Adrenal gland (tissue), 12 donors: Measurements from ENCODE around the gene RAPGEF4. TPM values are rescaled to one million over a fixed set of nuclear protein-coding genes. Genes with fewer than 3 reads are reported as not detected.

Experiments
- DNase-seq, 7 donors: peaks; one replicate each; pipeline ENCODE4 v3.0.0-alpha.2; 2019 to 2020
- H3K27ac ChIP-seq, 5 donors: fragments of 200-600 bp; sonication (generic) in 4 of 5; 1 replicate in 3 of 5; 2 replicates in 2 of 5; pipeline versions ENCODE4 v1.5.1 to v1.8.0; 2016 to 2020; ENCODE audit warnings: mild to moderate bottlenecking in 1 of 5
- H3K27me3 ChIP-seq: fragments of 200-600 bp; 2 replicates; pipeline ENCODE4 v1.8.0; 2021
- H3K36me3 ChIP-seq, 2 donors: fragments of 200-600 bp; replicated peaks in 1 of 2; 1 replicate in 1 of 2; 2 replicates in 1 of 2; pipeline versions ENCODE4 v1.5.1 to v1.8.0; 2018 to 2022
- H3K4me1 ChIP-seq, 2 donors: fragments of 200-600 bp; replicated peaks in 1 of 2; 1 replicate in 1 of 2; 2 replicates in 1 of 2; pipeline versions ENCODE4 v1.5.1 to v1.8.0; 2018 to 2021
- H3K4me3 ChIP-seq, 4 donors: fragments of 200-600 bp; sonication (generic) in 3 of 4; one replicate each; pipeline ENCODE4 v1.5.1; 2016 to 2018
- H3K9me3 ChIP-seq, 3 donors: fragments of 200-600 bp; sonication (generic) in 1 of 3; replicated peaks in 1 of 3; 1 replicate in 2 of 3; 2 replicates in 1 of 3; pipeline versions ENCODE4 v1.5.1 to v1.8.0; 2016 to 2021
- CTCF ChIP-seq, 6 experiments: fragments of 450-650 bp in 4 of 6; fragments of 200-600 bp in 2 of 6; sonication (generic) in 1 of 6; IDR thresholded peaks; 1 replicate in 5 of 6; 2 replicates in 1 of 6; pipeline versions ENCODE4 v1.5.1 to v1.8.0; 2016 to 2021; ENCODE audit warnings: antibody characterized with exemption in 6 of 6, mild to moderate bottlenecking in 2 of 6, moderate library complexity in 1 of 6
- POLR2A ChIP-seq, 2 donors: fragments of 450-650 bp; IDR thresholded peaks; one replicate each; pipeline ENCODE4 v1.6.1; 2017; ENCODE audit warnings: antibody characterized with exemption in 2 of 2, mild to moderate bottlenecking in 2 of 2, moderate library complexity in 1 of 2
- WGBS, 4 donors: extraction: QIAGEN DNeasy Blood & Tissue Kit in 2 of 4; methylation state at CpG; one replicate each; pipeline versions ENCODE4 v1.1.5 to v1.1.7; 2013 to 2017; 5-methylcytosine and 5-hydroxymethylcytosine counted together
- intact Hi-C, 2 donors: fragments of 100-400 bp; cut with DNase I; formaldehyde crosslinking; loops; one replicate each; pipeline versions ENCODE4 v1.14.1 to v1.15.0; 2022 to 2023
- polyA plus RNA-seq, 3 donors: library from polyadenylated mRNA; stranded (reverse); fragments of 200-250 nt in 2 of 3; fragments of 350-450 nt in 1 of 3; fragmentation: Illumina TruSeq in 1 of 3; extraction: RNeasy Lipid Tissue Mini Kit (QIAGEN cat#74804) in 1 of 3; gene quantifications; one replicate each; pipeline ENCODE4 v1.2.3, GENCODE V29; 2013 to 2014
- total RNA-seq, 9 donors: library from RNA; depleted of rRNA in 4 of 9; stranded (reverse); fragments of >200 nt in 4 of 9; fragments of 120-200 nt in 1 of 9; fragmentation: NEBNext Ultra II Directional in 1 of 9; extraction: Animal tissue kit (Norgen Biotek cat#: 25700) in 1 of 9; gene quantifications; one replicate each; pipeline versions ENCODE4 v1.1.0 to v1.2.4, GENCODE V29; 2013 to 2023
- donor health status: healthy with polysubstance abuse.
- donor health status: Bipolar disorder and iron deficiency.
- donor health status: DM: yes; HTN: yes; CAD: no.
- donor health status: DM: no; HTN: no; CAD: no.
- donor health status: DM: no; HTN: no; CAD: no.
- donor health status: DM: yes; HTN: yes; CAD: no.

RAPGEF4 gene
- total and polyA plus RNA-seq, 12 donors, result 24.8 to 288 (median 101) TPM

- WGBS, 4 donors, result 60 to 68% (median 62%) methylated on average over 2 of the region's 2 CpGs
- no peak overlapping the region for H3K27ac ChIP-seq
- H3K4me1 ChIP-seq, result no peaks in the 10 kb centered on the region
- H3K36me3 ChIP-seq, result no peaks in the 10 kb centered on the region
- TF ChIP-seq POLR2A (IDR thresholded peaks at IDR 0.05), result no peak
- intact Hi-C loops, result no loop called here
- no peaks in the 10 kb centered on the region for H3K27me3 ChIP-seq
- DNase-seq, result no peak
- H3K4me3 ChIP-seq, result no peak overlapping the region
- H3K9me3 ChIP-seq, result peaks cover 0 to 7% (median 0%) of the 10 kb centered on the region in 3 donors
Observed at GRCh38 chr2:172762574-172762973, 26.9 kb downstream of the RAPGEF4 start.

- intact Hi-C loops, result no loop called here
- Histone ChIP-seq H3K36me3 (no peaks in the 10 kb centered on the region), H3K27ac (no peak overlapping the region)
Observed at GRCh38 chr2:172763079-172763478, 27.4 kb downstream of the RAPGEF4 start.

GRCh38 chr2:172765662-172766061 lies 30.0 kb downstream of the RAPGEF4 start:
- TF ChIP-seq POLR2A (IDR thresholded peaks at IDR 0.05), result no peak
- no peaks in the 10 kb centered on the region for H3K27me3 ChIP-seq
- H3K4me3 ChIP-seq, result no peak overlapping the region
- peaks cover 0 to 7% (median 0%) of the 10 kb centered on the region in 3 donors for H3K9me3 ChIP-seq
- intact Hi-C loops, result no loop called here
- WGBS, 4 donors, result 77 to 89% (median 86%) methylated on average over 4 of the region's 4 CpGs
- H3K36me3 ChIP-seq, result no peaks in the 10 kb centered on the region
- H3K27ac ChIP-seq, result no peak overlapping the region
- H3K4me1 ChIP-seq, result no peaks in the 10 kb centered on the region
- DNase-seq, result no peak

More at GRCh38 chr2:172763079-172763478, 27.4 kb downstream of the RAPGEF4 start:
- no peak for DNase-seq
- WGBS, 4 donors, result 70 to 78% (median 72%) methylated on average over 2 of the region's 2 CpGs
- H3K27me3 ChIP-seq, result no peaks in the 10 kb centered on the region
- no peak overlapping the region for H3K4me3 ChIP-seq
- TF ChIP-seq POLR2A (IDR thresholded peaks at IDR 0.05) (no peak), CTCF (IDR thresholded peaks at IDR 0.05) (no peak)
- H3K9me3 ChIP-seq, result peaks cover 0 to 7% (median 0%) of the 10 kb centered on the region in 3 donors
- no peaks in the 10 kb centered on the region for H3K4me1 ChIP-seq

GRCh38 chr2:172768401-172768800 lies 32.8 kb downstream of the RAPGEF4 start:
- WGBS, 4 donors, result 90 to 96% (median 92%) methylated on average over 4 of the region's 4 CpGs
- DNase-seq, result no peak
- no peaks in the 10 kb centered on the region for H3K27me3 ChIP-seq
- intact Hi-C loops, result no loop called here
- H3K27ac ChIP-seq, result no peak overlapping the region
- no peak overlapping the region for H3K4me3 ChIP-seq
- no peaks in the 10 kb centered on the region for H3K9me3 ChIP-seq
- TF ChIP-seq CTCF (IDR thresholded peaks at IDR 0.05) (no peak), POLR2A (IDR thresholded peaks at IDR 0.05) (no peak)
- no peaks in the 10 kb centered on the region for H3K4me1 ChIP-seq
- no peaks in the 10 kb centered on the region for H3K36me3 ChIP-seq

GRCh38 chr2:172769879-172770278 lies 34.2 kb downstream of the RAPGEF4 start:
- Histone ChIP-seq H3K36me3 (no peaks in the 10 kb centered on the region), H3K4me1 (no peaks in the 10 kb centered on the region), H3K27me3 (no peaks in the 10 kb centered on the region), H3K4me3 (no peak overlapping the region), H3K9me3 (no peaks in the 10 kb centered on the region), H3K27ac (no peak overlapping the region)
- no peak for TF ChIP-seq CTCF (IDR thresholded peaks at IDR 0.05)
- no peak for TF ChIP-seq POLR2A (IDR thresholded peaks at IDR 0.05)
- intact Hi-C loops, result no loop called here
- WGBS, 4 donors, result 45 to 87% (median 66%) methylated on average over 1 of the region's 1 CpG
- DNase-seq, result no peak
